Muscle layer of duodenum (tissue), 2 donors: ENCODE data around the gene LYSMD1.
"Not testable (repeated sequence)": the region's sequence is repeated elsewhere in the genome, so short reads cannot be mapped to it uniquely, and the experiment has no call there.

Experiments used
- H3K27ac ChIP-seq: one replicate; pipeline ENCODE4 v1.7.0; 2013; ENCODE audit warnings: mild to moderate bottlenecking, low read length
- H3K27me3 ChIP-seq: one replicate; pipeline ENCODE4 v1.7.0; 2013; ENCODE audit warnings: low read depth, mild to moderate bottlenecking, control low read depth, low read length
- H3K36me3 ChIP-seq, 2 donors: one replicate each; pipeline ENCODE4 v1.7.0; 2013; ENCODE audit warnings: low read length in 2 of 2, control low read depth in 1 of 2, mild to moderate bottlenecking in 1 of 2; ENCODE audit not compliant: insufficient read depth in 2 of 2, control insufficient read depth in 1 of 2
- H3K4me1 ChIP-seq, 2 donors: one replicate each; pipeline ENCODE4 v1.7.0; 2013; ENCODE audit warnings: low read length in 2 of 2, mild to moderate bottlenecking in 2 of 2, control low read depth in 1 of 2, moderate library complexity in 1 of 2; ENCODE audit not compliant: insufficient read depth in 2 of 2, control insufficient read depth in 1 of 2
- H3K4me3 ChIP-seq, 2 donors: one replicate each; pipeline ENCODE4 v1.7.0; 2013; ENCODE audit warnings: low read length in 2 of 2, low read depth in 1 of 2, mild to moderate bottlenecking in 1 of 2
- H3K9me3 ChIP-seq, 2 donors: one replicate each; pipeline ENCODE4 v1.7.0; 2013; ENCODE audit warnings: low read length in 2 of 2, control low read depth in 1 of 2, mild to moderate bottlenecking in 1 of 2; ENCODE audit not compliant: control insufficient read depth in 1 of 2
- donor health status: healthy.

Gene LYSMD1, protein sequence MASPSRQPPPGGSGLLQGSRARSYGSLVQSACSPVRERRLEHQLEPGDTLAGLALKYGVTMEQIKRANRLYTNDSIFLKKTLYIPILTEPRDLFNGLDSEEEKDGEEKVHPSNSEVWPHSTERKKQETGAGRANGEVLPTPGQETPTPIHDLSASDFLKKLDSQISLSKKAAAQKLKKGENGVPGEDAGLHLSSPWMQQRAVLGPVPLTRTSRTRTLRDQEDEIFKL

DNA sequence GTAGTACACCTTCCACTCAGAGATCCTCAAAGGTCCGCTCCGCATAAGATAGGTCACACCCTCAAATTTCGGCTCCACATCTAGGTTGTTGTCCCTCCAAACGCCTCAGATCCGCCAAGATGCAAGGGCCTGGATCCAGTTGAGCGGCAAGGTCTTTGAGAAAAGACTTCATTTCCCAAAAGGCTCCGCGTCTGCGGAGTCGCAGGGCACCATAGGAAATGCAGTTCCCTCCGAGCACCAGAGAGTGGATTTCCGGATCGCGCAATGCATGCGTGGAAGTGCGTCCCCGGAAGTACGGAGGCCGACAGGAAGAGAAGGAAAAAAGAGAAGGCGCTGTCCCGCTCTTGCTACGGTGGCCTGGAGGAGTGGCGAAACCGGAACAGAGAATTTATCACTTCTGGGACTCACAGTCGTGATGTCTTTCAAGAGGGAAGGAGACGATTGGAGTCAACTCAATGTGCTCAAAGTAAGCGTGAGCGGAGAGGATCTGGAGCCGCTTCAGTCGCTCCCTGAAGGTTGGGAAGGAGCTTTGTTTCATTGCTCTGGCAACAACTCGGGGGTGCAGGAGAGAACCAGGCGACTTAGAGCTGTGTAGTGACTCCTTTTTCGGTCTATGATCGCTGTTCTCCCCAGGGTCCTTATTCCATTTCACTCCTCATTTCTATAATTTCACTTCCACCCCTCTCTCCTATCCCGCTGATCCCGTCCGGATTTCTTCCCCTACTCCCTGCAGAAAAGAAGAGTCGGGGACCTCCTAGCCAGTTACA lies at the start of gene LYSMD1, which contains the start of gene SCNM1:
Gene LYSMD1, minus strand, starts transcription at position 165 of the 767 bp plus-strand sequence. CDS start 644 bp downstream, outside the sequence.
Gene SCNM1, plus strand, starts transcription at position 407 of the 767 bp plus-strand sequence. Its CDS starts 9 bp downstream, at position 416.
- H3K9me3 ChIP-seq: no peaks in the 10 kb centered on the region
- peaks cover 10 to 24% of the 10 kb centered on the region in 2 donors for H3K4me1 ChIP-seq
- peak within 1 kb of the TSS; percentile 94 to 99 for H3K4me3 ChIP-seq
- peaks cover 14 to 46% of the 10 kb centered on the region in 2 donors for H3K36me3 ChIP-seq
- peak within 1 kb of the TSS; percentile 89 for H3K27ac ChIP-seq
- no peaks in the 10 kb centered on the region for H3K27me3 ChIP-seq

DNA sequence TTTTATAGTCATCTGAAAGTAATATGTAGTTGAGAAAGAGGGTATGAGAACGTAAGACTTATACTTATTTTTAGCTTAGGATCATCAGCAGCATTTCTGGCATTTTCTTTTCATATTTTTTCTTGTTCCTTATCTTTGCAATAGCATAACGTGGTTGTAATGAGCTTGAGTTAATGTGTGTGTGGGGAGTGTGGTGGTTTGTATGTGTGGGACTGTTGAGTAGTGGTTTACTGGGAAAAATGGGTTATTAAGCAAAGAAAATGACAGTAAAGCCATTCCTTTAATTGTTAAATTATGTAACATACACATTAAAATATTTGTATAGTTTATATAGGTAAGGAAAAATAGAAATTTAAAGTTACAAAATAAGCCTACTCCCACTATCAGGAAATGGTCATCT lies 47.9 kb upstream of the LYSMD1 start:
- Histone ChIP-seq H3K4me3 (no peak overlapping the region), H3K4me1 (peaks cover 0 to 7% of the 10 kb centered on the region in 2 donors), H3K9me3 (no peaks in the 10 kb centered on the region), H3K36me3 (no peaks in the 10 kb centered on the region), H3K27me3 (no peaks in the 10 kb centered on the region), H3K27ac (no peak overlapping the region)

DNA sequence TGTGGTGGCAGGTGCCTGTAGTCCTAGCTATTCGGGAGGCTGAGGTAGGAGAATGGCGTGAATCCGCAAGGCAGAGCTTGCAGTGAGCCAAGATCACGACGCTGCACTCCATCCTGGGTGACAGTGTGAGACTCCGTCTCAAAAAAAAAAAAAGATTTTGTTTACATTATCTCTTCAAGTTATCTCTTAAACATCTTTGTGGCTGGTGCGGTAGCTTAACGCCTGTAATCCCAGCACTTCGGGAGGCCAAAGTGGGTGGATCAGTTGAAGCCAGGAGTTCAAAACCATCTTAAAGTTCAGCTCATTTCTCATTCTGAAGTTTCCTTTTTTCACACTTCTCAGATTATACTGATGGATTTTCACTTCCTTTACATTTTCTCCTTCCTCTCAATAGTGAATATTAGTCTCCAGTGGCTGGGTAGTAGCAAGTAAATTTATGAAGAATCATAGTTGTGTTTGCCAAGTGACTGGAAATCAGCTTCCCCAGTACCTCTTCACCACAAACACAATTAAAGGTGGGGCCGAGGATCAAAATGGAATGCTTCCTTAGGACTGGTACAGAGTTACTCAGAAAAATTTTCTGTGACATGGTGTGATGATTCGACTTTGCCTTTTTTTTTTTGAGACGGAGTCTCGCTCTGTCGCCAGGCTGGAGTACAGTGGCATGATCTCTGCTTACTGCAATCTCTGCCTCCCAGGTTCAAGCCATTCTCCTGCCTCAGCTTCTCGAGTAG lies 46.4 kb upstream of the LYSMD1 start:
- H3K27me3 ChIP-seq: no peaks in the 10 kb centered on the region
- peaks cover 1 to 10% of the 10 kb centered on the region in 2 donors for H3K36me3 ChIP-seq
- H3K9me3 ChIP-seq: no peaks in the 10 kb centered on the region
- no peak overlapping the region for H3K4me3 ChIP-seq
- no peak overlapping the region for H3K27ac ChIP-seq
- H3K4me1 ChIP-seq: peaks cover 0 to 7% of the 10 kb centered on the region in 2 donors

DNA sequence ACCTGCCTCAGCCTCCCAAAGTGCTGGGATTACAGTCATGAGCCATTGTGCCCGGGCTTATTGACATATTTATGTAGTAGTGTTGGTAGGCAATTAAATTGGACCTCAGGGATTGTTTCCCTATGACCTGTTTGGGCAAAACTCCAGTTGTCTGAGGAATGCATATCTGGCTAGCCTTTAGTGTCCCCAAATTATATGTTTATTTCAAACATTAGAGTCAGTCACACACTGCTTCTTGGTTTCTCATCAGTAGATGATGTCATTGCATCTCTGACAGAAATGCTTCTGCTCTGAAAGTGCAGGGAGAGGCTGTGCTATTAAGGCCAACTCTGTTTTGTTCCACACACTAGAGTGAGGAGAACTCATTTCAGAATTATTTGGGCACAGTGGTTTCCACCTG lies 45.1 kb upstream of the LYSMD1 start:
- H3K27ac ChIP-seq: no peak overlapping the region
- H3K36me3 ChIP-seq: peaks cover 3 to 16% of the 10 kb centered on the region in 2 donors
- no peak overlapping the region for H3K4me3 ChIP-seq
- no peaks in the 10 kb centered on the region for H3K9me3 ChIP-seq
- no peaks in the 10 kb centered on the region for H3K27me3 ChIP-seq
- peaks cover 2 to 15% of the 10 kb centered on the region in 2 donors for H3K4me1 ChIP-seq

DNA sequence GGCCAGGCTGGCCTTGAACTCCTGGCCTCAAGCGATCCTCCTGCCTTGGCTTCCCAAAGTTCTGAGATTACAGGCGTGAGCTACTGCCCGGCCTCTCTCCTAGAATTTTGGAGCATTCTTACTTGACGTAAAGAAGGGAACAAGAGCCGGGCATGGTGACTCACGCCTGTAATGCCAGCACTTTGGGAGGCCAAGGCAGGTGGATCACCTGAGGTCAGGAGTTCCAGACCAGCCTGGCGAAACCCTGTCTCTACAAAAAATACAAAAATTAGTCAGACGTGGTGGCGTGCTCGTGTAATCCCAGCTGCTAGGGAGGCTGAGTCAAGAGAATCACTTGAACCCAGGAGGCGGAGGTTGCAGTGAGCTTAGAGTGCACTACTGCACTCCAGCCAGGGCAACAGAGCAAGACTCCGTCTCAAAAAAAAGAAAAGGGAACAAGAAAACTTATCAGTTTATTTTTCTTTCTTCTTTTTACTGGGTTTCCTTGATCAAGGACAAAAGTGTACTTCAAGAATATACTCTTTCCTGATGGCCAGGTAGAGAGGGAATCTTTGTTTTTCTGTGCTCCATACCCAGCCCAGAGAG lies 39.8 kb upstream of the LYSMD1 start:
- not testable (repeated sequence) for H3K4me3 ChIP-seq, H3K27me3 ChIP-seq, H3K9me3 ChIP-seq, H3K27ac ChIP-seq
- peaks cover 4 to 33% of the 10 kb centered on the region in 2 donors for H3K4me1 ChIP-seq
- H3K36me3 ChIP-seq: peaks cover 3 to 21% of the 10 kb centered on the region in 2 donors

DNA sequence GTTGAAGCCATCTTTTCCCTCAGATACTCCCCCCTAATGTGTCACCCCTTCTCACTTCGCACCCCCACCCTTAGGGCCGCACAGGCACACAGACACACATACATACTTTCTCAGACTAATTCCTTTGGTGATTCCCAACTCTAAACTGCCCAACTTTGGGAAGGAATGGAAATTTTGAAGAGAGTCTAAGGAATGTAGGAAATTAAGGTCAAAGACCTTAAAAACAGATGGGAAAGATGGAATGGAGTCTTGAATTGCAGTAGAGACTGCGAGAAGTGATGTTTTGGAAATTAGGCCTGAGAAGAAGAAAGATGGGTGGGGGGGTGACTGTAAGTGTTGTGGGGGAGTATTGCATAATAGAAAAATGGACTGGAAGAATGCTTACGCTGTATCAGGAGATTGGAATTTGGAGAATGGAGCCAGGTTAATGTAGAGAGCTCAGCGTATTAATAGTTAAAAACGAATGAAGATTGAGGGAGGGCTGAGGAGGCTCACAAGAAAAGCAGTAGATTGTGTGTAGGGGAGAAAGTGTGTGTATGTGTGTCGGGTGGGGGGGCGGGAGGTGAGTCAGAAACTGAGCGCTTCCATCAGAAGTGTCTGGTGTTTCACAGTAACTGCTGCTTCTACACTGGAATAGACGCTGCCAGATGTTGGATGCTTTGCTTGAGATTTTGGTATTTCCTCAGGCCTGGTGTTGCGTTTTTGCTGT lies 34.3 kb upstream of the LYSMD1 start:
- Histone ChIP-seq H3K27ac (peak overlapping the region; percentile 98), H3K4me3 (peak overlapping the region; percentile 90 to 99), H3K36me3 (peaks cover 0 to 18% of the 10 kb centered on the region in 2 donors), H3K4me1 (peaks cover 5 to 28% of the 10 kb centered on the region in 2 donors), H3K27me3 (no peaks in the 10 kb centered on the region), H3K9me3 (no peaks in the 10 kb centered on the region)

DNA sequence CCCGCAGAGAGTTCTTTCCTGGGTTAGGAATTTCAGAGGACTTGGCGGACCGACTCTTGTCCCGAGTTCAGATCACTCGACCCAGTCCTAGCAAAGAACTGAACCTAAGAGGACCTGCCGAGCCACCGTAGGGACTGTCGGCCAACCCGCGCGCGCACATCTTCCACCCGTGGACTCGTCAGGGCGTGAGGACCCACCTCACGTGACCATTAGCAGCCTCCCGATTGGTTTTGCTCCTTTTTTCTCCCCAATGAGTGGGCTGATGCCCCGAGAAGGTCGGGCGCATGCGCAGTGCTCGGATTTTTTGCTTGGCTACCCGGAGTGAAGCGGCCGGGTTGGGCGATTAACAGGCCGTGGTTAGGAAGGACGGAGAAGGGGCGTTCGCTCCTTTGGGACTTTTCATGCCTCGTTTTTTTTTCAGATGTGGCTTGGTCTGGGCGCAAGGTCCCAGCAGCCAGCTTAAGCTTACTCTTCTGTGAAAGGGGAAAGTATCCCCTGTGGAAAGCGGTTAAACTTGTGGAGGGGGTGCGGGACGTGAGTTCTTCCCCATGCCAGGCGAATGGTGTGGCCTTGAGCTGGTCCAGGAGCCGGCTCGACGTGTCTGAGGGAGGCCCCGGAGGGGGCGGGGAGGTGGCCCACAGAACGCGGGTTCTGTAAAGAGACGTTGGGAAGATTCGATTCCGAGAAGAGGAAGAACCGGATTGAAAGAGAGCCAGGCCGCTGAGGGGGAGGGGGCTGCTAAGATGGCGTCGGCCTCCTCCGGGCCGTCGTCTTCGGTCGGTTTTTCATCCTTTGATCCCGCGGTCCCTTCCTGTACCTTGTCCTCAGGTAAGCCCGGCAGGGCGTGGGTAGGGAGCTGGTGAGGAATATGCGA lies 32.8 kb upstream of the LYSMD1 start, which contains the start of gene PIP5K1A:
Gene PIP5K1A, plus strand, starts transcription at position 299 of the 874 bp plus-strand sequence. Its CDS starts 445 bp downstream, at position 744.
- Histone ChIP-seq H3K27me3 (no peaks in the 10 kb centered on the region), H3K4me3 (peak within 1 kb of the TSS; percentile 90 to 99), H3K4me1 (peaks cover 5 to 19% of the 10 kb centered on the region in 2 donors), H3K27ac (peak within 1 kb of the TSS; percentile 98), H3K36me3 (peaks cover 0 to 18% of the 10 kb centered on the region in 2 donors), H3K9me3 (no peaks in the 10 kb centered on the region)

DNA sequence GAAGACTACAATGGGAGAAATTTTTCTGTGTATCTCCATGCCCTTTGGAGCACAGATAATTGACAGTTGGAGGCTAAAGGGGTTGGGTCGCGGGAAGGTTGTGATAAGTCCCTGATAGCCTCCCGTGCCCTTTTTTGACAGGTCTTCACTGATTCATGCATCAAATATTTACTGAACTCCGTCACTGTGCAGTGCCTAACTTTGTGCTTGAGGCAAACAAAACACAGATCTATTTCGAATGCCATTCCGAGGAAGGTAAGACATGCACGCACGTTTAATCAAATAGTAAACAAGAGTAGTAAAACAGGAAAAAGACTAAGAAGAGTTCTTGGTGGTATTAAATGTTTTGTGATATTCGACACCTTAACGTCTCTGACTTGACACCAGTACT lies 32.2 kb upstream of the LYSMD1 start:
- Histone ChIP-seq H3K9me3 (no peaks in the 10 kb centered on the region), H3K27ac (peak overlapping the region; percentile 98), H3K4me3 (peak overlapping the region; percentile 90 to 99), H3K4me1 (peaks cover 5 to 19% of the 10 kb centered on the region in 2 donors), H3K27me3 (no peaks in the 10 kb centered on the region), H3K36me3 (peaks cover 0 to 13% of the 10 kb centered on the region in 2 donors)

DNA sequence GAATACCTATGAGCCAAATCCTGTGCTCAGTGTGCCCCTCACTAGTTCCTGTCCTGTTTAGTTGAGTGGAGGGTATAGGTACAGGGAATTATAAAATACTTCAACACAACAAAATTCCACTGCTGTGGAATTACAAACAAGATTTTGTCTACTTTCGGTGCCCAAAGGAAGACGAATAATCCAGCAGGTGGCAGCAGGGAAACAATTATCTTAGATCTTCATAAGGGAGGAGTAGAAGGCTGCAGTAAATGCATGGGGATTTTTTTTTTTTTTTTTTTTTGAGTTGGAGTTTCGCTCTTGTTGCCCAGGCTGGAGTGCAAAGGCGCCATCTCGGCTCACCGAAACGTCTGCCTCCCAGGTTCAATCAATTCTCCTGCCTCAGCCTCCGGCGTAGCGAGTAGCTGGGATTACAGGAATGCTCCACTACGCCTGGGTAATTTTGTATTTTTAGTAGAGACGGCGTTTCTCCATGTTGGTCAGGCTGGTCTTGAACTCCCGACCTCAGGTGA lies 30.6 kb upstream of the LYSMD1 start:
- Histone ChIP-seq H3K27ac (peak overlapping the region; percentile 18), H3K9me3 (no peaks in the 10 kb centered on the region), H3K4me1 (peaks cover 5 to 10% of the 10 kb centered on the region in 2 donors), H3K27me3 (no peaks in the 10 kb centered on the region), H3K36me3 (peaks cover 0 to 12% of the 10 kb centered on the region in 2 donors), H3K4me3 (no peak overlapping the region)
